HG03108 (cell line): Measurements from ENCODE around the gene RALGAPA2.

Source experiments
- ATAC-seq: cut with Tn5 transposase; IDR thresholded peaks from one replicate; pipeline ENCODE4 v1.9.1; 2021; ENCODE audit warnings: moderate library complexity; ENCODE audit not compliant: unreplicated experiment

Gene RALGAPA2

DNA sequence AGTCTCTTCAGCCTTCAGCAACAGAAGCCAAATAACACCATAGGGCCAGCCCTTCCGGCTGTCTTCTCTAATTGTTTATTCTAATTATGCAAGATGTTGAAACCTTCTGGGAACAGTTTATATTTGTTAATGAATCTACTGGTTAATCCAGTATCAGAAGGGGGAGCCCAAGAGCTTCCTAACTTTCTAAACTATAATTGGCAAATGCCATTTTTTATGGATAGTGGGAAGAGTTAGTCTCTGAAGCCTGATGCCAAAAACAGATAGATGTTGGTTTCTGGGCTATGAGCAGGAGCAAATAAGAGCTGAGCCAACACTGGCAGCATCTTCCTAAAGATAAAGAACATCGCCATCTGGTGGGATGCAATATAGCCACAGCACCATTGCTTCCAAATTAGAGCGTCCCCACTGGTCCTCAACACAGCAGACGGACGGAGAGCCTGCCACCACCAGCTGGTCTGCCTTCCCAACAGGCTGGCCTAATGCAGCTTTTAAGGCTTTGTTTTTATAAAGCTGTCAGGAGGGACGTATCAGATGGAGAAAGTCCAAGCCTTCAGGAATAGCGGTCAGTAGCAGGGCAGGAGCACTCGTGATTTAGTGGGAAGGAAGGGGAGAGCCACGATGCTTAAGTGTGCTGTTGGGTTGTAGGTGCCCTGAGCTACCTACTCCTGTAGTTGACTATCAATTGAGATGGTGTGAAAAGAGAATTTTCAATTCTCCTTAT is 118.8 kb downstream of the RALGAPA2 start:
- ATAC-seq, result no peak

DNA sequence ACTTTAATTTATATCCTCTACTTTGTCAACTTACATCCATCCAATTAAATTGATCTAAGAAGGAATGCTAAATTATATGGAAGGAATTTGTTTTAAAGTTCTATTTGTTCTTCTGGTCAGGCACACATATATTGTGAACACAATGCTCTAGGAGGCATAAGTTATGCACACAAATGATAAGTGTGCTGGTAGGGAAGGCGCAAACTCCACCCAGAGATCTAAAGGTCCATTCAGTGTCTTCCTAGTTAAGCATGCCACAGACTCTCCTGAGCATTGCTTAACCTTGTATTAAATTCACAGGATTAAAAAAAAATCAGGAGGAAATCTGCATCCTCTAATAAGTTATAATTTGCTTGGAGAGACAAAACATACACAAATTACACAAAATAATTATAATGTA is 127.3 kb downstream of the RALGAPA2 start:
- no peak for ATAC-seq

DNA sequence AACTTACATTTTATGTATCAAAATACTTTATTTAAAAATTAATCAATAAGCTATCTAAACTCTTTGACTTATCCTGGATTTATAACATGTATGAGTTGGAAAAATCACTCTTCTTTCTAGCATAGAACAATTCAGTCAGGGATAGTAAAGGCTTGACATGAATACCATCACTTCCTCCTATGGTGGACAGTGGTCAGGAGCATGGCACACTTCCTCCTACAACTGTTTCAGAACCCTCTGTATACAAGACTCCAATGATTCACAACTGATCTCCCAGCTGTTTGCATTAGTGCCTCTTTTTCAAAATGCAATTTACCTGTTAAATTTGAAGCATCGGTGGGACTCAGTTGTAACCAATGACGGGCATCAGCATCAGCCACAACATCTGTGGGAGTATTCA is 129.7 kb downstream of the RALGAPA2 start:
- no peak for ATAC-seq

DNA sequence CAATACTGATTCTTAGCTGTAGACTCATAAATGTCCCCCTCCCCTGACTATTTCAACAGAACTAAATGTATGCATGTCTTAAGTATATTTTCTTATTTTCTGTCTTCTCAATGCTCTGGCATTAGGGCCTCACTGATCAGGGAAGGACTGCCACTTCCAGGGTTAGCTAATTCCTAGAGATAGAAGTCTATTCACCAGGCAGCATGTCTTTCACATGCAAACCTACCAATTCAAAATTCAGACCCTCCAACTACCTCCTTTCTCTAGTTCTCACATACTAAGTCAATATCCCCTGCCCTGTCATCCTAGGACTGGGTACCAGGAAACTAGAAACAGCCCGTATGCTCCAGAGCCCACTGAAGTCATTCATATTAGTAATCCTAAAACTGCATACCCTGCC is 132.3 kb downstream of the RALGAPA2 start:
- ATAC-seq, result no peak

DNA sequence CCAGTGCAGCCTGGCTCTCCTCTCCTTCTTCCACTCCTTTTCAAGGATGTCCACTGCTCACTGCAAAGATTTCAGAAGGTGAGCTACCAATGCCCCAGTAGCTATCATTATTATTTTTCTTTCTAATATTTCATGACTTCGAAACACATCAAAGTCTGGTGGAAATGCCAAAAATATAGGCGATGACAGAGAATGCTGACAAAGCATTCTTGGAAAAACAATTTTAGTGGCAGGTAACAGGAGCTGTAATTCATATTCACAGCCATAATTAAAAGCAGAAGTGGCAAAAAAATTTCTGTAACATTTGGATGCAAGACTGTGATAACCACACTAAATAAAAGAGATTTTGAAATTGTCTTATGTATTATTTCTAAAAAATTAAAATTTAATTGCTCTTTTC is 133.6 kb downstream of the RALGAPA2 start:
- ATAC-seq, result no peak

DNA sequence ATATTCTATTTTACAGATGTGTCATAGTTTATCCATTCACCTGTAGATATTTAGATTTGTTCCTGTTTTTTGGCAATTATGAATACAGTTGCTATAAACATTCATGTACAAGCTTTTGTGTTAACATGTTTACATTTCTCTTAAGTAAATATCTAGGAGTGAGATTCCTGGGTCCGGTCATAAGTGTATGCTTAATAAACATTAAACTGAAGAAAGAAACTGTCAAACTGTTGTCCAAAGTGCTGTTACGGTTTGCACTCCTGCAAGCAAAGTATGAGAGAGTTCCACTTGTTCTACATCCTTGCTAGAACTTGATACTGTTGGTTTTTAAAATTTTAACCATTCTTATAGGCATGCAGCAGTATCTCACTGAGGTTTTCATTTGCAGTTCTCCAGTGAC is 138.6 kb downstream of the RALGAPA2 start:
- ATAC-seq, result no peak

DNA sequence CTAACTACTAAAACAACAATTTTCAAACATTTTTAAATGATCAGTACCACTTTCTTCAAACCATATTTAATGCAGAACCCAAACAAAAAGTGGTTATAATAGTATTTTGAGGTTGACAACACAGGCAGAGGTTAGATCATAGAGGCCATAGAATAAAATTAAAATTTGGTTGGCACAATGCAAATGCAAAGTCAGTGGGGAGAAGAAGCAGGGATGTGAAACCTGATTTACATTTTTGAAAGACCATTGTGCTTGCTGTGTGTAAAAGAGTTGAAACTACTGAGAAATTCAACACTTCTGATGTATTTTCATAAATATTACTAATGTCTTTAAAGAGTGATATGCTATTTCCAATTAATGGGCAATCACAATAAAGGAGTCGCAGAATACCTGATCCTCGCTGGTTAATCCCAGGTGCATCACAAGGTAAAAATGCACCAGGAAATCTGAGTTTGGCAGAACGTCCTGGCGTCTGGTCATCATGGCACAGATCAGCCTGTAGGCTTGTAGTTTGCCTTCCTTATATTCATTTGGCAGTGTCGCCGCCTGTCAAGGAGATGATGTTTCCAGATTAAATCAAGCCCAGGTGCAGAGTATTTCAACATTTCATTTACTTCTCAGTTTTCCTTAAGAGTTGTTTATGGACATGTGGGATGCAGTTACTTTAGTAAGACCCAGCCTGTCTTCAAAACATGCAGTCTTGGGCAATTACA is 141.2 kb downstream of the RALGAPA2 start:
- ATAC-seq, result no peak

DNA sequence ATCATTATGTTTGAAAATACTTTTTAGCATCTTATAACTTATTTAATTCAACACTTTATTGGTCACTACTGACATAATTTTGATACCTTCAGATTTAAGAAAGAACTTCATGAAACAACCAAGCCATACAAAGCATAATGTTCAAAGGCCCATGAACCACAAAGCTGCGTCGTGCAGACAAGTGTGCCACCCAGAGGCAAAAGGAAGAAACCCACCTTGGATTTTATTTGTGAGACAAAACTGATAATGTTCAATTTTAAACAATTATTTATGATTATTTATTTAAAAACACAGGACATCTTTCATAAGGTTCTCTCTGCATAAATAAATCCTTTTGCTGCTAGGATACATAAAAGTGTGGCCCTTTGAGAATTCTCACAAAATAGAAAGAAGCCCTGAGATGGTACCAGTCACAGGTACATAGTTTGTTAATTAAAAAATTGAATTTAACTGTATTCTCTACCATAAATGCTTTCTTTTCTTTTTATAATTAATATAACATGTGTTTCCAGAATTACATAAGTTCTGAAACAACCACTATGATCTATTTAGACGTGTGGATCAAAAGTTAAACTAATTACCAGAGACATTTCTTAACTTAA is 143.7 kb downstream of the RALGAPA2 start:
- no peak for ATAC-seq

DNA sequence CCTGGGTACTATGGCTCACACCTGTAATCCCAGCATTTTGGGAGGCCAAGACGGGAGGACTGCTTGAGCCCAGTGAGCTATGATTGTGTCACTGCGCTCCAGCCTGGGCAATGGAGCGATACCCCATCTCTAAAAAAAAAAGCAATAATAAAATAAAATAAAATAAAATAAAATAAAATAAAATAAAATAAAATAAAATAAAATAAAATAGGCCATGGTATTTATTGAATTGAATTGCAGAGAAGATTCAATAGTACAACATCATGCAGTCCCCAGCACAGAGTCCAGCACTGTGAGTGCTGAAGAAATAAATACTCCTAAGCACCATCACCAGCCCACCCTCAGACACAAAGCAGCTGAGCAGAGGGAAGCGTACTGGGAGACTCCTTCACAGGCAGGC is 144.7 kb downstream of the RALGAPA2 start:
- no peak for ATAC-seq

DNA sequence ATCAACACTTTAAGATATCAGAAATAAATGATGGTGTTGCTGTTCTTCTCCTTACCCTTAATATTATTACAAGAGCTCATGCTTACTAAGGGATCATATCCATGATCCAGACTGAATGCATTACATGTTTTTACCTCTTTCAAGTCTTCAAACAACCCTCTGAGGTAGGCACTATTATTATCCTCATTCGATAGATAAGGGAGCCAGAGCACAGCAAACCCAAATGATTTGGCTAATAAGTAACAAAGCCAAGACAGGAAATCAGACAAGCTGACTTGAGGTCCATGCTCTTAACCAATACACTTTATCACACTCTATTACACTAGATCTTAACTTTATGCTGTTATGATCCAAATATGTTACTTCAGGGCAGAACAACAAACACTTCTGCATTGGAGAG is 145.9 kb downstream of the RALGAPA2 start:
- ATAC-seq, result no peak

DNA sequence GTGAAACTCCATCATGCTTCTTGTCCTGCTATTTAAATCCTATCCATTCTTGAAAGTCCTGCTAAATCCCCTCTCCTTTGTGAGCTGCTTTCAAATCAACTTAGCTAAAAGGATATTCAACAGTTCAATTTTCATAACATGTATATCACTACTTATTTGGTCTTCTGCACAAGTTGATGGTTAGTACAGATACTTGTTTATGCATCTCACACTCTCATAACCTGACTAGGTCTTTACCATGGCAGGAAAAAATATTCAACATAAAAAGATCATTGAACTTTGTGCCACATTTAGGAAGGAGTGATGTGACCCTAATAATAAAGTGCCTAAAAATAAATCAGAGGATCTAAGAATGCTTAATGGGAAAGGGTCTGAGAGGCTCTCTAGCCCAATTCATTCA is 148.2 kb downstream of the RALGAPA2 start:
- ATAC-seq, result no peak

DNA sequence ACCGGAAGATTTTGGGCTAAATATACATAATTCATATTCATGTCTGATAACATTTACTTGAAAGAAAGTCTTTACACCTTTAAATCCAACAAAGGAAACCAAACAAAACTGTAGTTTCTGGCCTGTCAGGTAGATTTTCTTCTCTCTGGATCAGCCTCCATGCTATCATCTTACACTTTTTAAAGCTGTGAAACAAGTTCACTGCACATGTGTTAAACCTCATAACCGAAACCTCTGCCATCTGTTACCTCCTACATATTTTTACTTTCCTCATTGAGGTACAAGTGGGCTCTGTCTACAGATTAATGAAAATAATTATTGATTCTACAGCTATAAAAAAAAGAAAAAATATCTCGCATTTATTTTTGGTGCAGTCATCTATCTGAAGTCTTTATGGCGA is 149.9 kb downstream of the RALGAPA2 start:
- ATAC-seq, result no peak

DNA sequence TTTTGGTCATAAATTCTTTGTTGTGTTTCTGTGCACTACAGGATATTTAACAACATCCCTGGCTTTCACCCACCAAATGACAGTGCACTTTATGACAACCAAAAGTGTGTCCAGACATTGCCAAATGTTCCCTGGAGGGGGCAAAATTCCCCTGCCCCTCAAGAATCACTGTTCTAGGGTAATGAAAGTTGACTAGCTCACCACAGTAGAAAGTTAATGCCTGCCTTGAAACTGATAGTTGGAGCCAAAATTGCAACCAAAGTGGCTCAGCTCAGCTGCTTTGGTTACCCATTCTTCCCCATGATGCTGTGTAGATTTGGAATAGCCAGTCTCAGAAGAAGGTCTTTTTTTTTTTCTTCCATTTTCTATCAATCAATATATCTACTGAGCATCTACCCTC is 150.6 kb downstream of the RALGAPA2 start:
- ATAC-seq, result peak; percentile 63

DNA sequence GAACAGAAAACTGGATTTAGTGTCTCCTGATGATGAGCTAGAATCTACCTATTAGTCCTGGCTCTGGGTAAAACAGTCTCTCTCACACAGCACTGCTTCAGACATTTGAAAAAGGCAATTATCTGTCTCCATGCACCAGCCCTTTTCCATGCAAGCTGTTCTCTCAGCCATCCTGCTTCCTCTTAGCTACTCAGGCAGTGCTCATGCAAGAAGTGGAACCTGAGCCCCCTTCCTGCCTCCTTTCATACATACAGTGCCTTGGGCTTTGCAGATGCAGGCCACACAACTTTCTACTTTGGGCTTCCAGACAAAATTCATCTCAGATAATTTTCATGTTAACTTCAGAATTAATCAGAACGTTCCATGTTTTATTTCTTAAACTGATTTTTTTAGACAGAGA is 151.3 kb downstream of the RALGAPA2 start:
- no peak for ATAC-seq

DNA sequence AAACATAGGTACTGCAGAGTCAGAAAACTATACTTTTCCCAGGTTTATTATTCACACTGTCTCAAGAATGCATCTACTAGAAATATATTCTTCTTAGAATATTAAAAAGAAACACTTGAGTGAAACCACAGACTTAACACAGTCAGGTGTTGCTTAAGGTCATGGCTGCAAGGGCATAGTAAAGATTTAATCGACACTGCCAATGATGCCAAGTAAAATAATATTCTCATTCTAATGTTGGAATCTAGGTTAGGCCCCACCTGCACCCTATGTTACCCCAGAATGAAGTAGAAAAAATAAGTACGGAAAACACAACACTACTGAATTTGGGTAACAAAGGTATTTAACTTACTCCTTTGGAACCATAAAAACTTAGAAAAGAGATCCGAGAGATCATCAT is 155.0 kb downstream of the RALGAPA2 start:
- no peak for ATAC-seq

DNA sequence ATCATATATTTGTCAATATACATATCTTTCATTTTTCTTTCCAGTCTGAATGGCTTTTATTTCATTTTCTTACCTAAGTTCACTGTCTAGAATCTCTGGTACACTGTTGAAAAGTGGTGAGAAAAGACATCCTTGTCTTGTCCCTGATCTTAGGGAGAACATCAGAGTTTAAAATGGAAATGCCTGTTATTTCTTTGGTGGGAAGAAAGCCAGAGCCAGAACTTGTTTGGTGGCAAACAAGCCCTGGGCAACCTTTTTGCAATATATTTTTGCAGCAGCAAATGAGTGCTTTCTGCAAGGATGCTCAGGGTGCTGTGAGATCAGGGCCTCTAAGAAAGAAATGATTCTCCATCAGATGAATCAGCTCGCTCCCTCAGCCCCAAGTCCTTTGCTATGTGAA is 156.6 kb downstream of the RALGAPA2 start:
- ATAC-seq, result no peak

DNA sequence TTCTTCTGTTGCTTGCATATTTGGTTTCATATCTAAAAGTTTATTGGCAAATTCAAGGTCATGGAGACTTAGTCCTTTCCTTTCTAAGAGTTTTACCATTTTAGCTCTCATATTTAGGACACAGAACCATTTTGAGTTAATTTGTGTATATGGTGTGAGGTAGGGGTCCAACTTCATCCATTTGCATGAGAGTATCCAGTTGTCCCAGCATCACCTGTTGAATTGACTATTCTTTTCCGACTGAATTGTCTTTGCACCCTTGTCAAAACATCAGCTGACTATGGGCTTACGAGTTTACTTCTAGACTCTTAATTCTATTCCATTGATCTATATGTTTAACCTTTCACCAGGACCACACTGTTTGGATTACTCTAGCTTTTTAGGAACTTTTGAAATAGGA is 157.5 kb downstream of the RALGAPA2 start:
- no peak for ATAC-seq

DNA sequence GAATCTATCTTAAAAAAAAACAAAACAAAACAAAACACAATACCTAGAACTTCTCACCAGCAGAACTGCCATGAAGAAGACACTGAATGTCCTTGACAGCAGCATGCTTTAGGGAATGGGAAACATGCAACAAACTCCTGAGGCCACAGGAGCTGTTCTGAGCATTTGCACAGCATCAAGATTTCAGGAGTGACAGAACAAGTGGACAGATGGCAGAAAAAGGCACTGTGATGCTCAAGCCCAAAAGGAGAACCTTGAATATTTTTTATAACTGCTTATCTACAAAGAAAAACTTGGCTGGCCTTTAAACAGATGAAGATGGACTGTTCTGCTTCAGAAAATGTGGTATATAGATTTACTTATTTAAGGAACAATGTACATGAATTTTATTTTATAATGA is 158.9 kb downstream of the RALGAPA2 start:
- ATAC-seq, result no peak

DNA sequence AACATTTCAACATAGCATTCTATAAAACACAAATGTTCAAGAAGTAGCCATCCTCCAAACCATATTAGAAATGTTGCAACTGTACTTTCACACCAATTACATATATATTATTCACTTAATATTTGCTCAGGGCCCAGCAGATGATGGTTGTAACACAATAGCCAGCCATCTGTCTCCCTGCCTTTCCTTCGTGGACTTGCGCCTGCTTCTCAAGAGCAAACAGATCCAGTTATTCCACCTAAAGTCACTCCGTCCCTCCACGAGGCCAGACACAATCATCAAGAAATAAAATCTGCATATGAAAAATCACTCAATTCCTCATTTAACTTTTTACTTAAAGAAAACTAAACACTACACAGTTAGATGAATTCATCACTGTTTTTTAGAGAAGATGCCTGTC is 160.4 kb downstream of the RALGAPA2 start:
- no peak for ATAC-seq

DNA sequence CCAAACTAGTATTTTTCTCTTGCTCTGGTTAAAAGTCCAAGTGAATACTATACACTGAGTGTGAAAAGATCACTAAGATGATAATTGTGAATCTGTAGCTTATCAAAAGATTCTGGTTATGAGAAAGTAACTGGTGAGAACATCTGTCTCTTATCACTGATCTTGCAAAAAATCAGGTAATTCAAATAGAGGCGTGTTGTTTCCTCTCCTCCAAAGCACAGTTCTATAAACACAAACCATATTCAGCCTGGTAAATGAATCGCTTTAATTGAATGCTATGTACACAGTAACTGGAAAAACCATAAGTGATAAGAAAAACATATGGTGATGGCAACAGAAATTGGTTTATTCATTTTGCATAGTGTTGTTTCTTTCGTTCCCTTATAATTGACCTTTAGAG is 161.0 kb downstream of the RALGAPA2 start:
- no peak for ATAC-seq

DNA sequence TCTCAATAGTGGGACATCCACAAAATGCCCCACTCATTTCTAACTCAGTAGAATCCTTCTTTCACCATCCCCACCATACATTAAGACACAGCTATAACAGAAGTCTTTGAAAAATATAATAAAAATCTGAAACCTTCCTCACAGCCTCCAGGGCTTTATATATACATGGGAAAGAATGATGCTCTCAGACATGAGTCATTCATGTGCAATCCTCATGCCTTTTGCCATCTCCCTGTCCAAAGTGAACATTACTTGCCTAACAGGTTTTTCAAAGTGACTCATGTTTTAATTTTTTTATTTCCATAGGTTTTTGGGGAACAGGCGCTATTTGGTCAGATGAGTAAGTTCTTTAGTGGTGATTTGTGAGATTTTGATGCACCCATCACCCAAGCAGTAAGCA is 162.7 kb downstream of the RALGAPA2 start:
- no peak for ATAC-seq

DNA sequence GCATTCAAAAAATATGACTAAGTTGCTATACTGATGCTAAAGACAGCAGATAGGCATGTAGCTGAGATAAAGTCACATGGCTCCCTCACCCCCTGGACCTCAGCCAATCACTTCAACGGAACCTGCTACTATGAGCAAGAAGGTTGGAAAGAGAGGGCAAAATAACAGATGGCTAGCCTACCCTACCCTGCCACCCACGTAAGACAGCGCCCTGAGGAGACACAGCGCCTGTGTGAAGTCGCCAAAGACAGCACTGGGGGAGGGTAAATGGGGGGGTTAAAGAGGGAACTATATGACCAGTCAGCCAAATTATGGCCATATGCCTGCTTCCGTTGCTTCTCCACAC is 163.2 kb downstream of the RALGAPA2 start:
- ATAC-seq, result no peak
